Left lobe of liver (tissue), 2 donors: ENCODE results near the gene SNX30. TPM values are rescaled to one million over a fixed set of nuclear protein-coding genes. Genes with fewer than 3 reads are reported as not detected.
"Not testable (repeated sequence)": the region's sequence is repeated elsewhere in the genome, so short reads cannot be mapped to it uniquely, and the experiment has no call there.

Experiments
- ATAC-seq: fragments of 200-7000 bp; cut with Tn5 transposase; one replicate; pipeline ENCODE4 v1.9.1; 2020; ENCODE audit warnings: mild to moderate bottlenecking, moderate library complexity
- DNase-seq: peaks from one replicate; pipeline ENCODE4 v3.0.0-alpha.2; 2020; ENCODE audit warnings: low spot score
- total RNA-seq: library from RNA; stranded (reverse); gene quantifications from one replicate; pipeline ENCODE4 v1.2.1, GENCODE V29; 2021
- donor health status: DM: no; HTN: no; CAD: no; lungs with moderate emphysema.
- donor health status: DM: no; HTN: yes; CAD: no.

Gene SNX30, protein sequence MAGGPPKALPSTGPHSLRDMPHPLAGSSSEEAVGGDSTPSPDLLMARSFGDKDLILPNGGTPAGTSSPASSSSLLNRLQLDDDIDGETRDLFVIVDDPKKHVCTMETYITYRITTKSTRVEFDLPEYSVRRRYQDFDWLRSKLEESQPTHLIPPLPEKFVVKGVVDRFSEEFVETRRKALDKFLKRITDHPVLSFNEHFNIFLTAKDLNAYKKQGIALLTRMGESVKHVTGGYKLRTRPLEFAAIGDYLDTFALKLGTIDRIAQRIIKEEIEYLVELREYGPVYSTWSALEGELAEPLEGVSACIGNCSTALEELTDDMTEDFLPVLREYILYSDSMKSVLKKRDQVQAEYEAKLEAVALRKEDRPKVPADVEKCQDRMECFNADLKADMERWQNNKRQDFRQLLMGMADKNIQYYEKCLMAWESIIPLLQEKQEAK
- 6.0 TPM for total RNA-seq

DNA sequence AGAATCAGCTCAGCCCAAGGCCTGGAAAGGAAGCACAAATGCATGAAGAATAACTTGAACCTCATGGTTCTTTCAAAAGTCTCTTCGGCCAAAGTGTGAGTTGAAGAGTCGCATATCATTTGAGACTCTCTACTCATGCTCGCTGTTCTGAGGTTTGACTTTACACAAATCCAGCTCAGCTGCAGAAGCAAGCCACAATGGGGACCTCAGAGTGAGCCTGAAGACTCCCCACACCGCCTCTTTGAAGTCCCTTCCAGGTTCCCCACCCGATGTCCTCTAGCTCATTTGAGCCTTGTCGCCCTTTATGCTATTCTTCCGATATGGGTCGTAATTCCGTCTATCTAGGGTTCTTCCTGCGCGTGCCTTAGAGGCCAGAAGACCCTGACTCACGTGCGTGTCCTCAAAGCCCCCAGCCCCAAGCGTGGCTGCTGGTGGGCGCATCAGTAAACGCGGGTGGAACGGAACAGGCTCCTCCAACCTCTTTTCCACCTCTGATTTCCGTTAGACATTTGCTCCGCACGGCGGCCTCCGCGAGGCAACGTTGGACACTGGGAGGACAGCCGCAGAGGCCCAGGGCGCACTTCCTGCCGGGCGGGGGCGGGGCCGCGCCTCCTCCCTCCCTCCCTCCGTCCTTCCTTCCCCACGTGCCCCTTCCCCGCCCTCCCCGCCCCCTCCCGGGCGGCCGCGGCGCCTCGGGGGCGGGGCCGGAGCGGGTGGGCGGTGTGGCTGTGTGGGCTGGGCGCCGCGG, at the start of gene SNX30:
TSS of gene SNX30 (plus strand) at position 745 of the 748 bp plus-strand sequence. CDS start 242 bp downstream, outside the sequence.
- DNase-seq (peak; percentile 93), ATAC-seq (peak; percentile 95)

DNA sequence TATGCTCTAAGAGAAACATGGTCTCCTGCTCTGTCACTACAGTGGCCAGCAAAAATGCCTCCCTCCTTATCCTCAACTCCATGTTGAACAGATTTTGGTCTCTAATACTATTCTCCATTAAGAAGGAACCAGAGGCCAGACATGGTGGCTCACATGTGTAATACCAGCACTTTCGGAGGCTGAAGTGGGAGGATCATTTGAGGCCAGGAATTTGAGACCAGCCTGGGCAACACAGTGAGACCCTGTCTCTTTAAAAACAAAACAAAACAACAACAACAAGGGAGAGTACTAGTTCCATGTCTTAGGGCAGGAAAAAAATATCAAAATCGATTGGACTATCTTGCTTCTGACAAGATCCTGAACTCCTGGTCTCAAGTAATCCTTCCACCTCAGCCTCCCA, 47.3 kb upstream of the SNX30 start:
- ATAC-seq (no peak), DNase-seq (no peak)

DNA sequence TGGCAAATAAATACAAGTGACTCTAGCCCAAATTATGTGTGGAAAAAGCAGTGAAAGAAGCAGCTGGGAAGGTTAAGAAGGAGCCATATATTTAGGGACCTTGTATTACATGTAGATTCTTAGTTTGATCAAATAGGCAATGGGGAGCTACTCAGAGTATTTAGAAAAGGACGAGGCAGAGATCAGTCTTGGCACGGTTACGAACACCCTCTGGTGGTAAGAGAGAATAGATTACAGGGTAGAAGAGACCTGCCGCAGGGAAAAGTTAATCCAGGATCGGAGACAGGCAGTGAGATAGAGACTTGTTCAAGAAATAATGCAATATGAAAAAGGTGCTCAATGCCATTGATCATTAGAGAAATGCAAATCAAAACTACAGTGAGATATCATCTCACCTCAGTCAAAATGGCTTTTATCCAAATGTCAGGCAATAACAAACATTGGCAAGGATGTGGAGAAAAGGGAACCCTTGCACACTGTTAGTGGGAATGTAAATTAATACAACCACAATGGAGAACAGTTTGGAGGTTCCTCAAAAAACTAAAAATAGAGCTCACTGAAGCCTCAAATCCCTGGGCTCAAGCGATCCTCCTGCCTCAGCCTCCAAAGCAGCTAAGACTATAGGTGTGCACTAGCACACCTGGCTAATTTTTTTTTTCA, 44.7 kb upstream of the SNX30 start:
- peak; percentile 51 for DNase-seq

DNA sequence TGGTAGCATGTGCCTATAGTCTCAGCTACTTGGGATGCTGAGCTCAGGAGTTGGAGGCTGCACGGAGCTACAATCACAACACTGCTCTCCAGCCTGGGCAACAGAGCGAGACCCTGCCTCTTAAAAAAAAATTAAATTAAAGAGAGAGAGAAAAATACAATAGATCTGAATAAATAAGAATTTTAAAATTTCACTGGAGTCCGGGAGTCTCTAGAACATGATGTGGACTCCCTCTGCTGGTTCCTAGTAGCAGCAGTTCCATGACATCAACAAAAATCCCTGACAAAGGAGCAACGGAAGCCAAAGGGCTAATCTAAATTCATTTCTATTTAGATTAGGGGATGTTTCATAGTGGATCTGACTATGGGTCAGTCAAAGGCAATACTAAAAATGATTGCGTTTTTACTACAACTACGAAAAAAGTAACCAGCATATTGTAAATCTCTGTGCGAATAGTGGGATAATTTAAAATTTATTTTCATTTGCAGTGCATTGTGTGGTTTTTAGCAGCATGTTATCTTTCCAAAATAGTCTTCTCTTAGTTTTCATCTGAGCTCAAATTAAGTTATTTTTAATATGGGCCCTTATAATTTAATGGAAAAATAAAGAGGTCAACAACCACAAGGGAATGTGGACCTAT, 39.4 kb upstream of the SNX30 start:
- peak; percentile 81 for ATAC-seq
- DNase-seq, result no peak

More for the DNA sequence above, 44.7 kb upstream of the SNX30 start:
- peak; percentile 99 for ATAC-seq

DNA sequence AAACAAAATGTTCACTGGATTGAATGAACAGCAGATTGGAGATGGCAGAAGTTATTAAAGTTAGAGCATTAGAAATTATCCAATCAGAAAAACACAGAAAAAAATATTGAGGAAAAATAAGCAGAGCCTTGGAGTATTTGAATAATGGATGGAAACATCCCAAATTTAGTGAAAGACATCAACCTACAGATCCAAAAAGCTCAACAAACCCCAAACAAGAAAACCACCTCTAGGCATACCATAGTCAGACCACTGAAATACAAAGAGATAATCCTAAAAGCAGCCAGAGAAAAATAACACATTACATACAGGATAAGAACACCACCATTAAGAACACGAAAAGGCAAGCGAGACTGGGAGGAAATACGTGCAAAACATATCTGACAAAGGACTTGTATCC, 37.9 kb upstream of the SNX30 start:
- no peak for ATAC-seq

DNA sequence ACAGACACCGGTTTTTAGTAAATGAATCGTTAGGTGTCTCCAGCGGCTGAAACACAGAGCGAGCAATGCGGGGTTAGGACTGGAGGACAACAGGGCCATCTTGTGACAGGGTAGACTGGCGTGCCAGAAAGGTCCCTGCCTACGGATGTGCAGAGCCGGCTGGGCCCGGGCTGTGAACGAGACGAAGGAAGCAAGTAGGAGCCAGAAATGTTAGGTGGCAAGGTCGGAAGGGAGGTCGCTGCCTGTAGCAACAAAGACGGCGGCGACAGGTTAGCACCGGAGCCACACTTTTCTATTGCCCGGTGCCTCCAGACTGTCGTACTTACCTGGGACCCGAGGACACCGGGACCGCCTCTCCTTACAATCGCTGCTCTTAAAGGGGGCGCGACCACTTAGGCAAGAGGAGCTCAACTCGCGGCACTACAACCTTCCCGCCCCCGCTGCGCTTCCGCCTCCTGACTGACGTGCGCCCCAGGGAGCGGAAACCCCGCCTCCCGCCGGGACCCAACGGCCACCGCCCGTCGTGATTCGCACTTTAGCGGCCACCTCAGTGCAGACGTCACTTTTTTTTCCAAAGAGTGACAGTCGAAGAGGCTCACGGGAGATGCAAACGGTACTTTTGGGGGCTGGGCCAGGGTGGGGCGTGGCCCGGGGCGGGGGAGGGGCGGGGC, 32.8 kb upstream of the SNX30 start, which contains the start of gene INIP:
TSS of gene INIP (minus strand) at position 457 of the 671 bp plus-strand sequence. CDS start 1,632 bp downstream, outside the sequence.
- DNase-seq, result peak; percentile 97

More for the DNA sequence above, 37.9 kb upstream of the SNX30 start:
- DNase-seq, result no peak

DNA sequence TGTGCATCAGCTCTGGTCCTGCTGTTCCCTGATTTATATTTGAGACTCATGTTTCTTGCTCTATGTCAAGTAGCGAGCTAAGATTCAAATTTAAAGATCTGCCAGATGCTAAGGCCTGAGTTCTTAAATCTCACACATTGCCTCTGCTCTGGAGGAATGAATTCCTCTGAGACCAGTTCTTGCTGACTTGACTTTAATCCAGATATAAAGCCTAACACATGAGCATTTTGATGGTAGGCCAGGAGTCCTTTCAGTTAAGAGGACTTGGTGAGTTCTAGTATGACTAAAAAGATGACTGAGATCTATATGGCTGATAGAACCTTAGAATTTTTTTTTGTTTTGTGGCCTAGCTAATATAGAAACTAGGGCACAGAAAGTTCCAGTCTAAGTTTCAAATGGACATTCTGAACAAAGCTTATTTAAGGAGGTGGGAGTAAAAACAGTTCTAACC, 31.3 kb upstream of the SNX30 start:
- no peak for ATAC-seq
- DNase-seq, result no peak

More for the DNA sequence above, 32.8 kb upstream of the SNX30 start, which contains the start of gene INIP:
- ATAC-seq, result peak; percentile 97

DNA sequence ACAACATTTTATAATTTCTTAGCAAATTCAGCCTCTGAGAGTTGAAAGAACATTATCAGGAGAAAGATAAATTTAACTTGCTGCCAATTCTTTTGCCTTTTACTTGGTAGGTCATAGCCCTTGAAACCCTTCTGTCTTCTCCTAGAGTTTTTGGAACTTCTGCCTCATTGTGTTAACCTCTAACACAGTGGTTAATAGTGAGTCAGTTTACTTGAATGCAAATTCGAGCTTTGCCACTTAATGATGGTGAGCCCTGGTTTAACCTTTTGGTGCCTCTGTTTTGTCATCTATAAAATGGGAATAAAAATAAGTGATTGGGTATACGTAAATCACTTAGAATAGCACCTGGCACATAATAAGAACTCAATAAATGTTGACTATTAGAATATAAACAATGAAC, 30.9 kb upstream of the SNX30 start:
- no peak for ATAC-seq
- DNase-seq, result no peak

DNA sequence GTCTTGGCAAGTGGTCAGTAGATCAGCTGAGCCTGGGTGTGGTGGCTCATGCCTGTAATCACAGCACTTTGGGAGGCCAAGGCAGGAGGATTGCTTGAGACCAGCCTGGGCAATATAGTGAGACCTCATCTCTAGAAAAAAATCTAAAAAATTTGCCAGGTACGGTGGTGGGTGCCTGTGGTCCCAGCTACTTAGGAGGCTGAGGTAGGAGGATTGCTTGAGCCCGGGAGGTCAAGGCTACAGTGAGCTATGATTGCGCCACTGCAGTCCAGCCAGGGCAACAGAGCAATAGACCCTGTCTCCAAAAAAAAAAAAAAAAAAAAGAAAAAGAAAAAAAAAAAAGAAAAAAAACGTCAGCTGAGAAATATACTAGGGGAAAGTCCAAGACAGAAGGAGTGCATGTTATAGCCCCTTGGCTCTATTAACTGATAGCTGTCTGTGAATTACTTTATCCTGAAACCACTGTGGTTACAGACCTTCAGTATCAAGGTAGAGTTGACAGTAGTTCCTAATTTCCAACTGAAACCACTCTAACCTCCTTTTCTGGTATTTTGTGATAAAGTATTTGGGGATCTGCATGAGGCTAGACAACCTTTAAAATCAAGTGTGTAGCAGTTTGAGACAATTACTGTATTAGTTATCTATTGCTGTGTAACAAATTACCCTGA, 30.3 kb upstream of the SNX30 start:
- DNase-seq (no peak), ATAC-seq (no peak)

DNA sequence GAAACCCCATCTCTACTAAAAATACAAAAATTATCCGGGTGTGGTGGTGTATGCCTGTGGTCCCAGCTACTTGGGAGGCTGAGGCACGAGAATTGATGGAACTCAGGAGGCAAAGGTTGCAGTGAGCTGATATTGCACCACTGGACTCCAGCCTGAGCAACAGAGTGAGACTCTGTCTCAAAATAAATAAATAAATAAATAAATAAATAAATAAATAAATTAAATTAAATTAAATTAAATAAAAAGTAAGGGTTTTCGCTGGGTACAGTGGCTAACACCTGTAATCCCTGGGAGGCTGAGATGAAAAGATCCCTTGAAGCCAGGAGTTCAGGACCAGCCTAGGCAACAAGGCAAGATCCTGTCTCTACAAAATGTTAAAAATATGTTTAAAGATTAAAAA, 27.8 kb upstream of the SNX30 start:
- DNase-seq, ATAC-seq: not testable (repeated sequence)

DNA sequence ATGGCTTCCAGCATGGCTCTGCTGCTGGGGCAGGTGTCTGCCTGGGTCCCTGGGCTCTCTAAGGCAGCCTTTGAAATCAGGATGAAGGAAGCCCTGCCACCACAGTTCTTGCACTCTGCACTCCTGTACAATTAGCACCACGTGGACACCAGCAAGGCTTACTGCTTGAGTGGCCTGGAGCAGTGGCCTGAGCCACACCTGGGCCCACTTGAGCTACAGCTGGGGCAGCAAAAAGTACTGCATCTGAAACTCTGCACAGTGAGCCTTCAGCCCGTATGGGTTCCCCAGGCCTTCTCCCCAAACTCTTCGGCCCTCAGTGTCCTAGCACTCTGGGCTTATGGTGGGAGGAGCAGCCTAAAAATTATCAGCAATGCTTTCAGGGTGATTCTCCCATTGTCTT, 24.6 kb upstream of the SNX30 start:
- ATAC-seq, result no peak

DNA sequence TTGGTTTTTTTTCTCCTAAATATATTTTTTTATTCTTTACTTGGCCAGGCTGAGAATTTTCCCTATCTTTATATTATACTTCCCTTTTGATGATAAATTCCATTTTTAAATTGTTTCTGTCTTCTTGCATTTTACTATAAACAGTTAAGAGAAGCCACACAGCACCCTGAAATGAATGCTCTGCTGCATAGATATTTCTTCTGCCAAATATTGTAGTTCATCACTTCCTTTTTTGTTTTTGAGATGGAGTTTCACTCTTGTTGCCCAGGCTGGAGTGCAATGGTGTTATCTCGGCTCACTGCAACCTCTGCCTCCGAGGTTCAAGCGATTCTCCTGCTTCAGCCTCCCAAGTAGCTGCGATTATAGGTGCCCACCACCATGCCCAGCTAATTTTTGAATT, 24.1 kb upstream of the SNX30 start:
- no peak for ATAC-seq
- DNase-seq, result no peak

More for the DNA sequence above, 24.6 kb upstream of the SNX30 start:
- DNase-seq, result no peak

DNA sequence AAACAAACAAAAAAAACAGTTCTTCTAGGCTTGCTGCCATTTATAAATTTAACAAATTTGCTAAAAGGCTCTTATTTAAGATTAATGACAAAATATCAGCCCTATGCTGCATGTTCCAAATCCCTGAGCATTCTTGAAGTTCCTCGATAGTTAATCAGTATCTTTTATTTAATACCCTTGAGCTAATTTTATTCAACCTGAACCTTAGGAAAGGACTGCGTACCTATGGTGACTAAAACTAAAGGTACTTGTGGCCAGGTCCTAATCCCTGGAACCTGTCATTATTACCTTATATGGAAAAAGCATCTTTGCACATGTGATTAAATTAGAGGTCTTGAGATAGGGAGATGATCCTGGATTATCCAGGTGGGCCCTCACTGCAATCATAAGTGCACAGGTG, 22.2 kb upstream of the SNX30 start:
- DNase-seq, result no peak
- no peak for ATAC-seq

DNA sequence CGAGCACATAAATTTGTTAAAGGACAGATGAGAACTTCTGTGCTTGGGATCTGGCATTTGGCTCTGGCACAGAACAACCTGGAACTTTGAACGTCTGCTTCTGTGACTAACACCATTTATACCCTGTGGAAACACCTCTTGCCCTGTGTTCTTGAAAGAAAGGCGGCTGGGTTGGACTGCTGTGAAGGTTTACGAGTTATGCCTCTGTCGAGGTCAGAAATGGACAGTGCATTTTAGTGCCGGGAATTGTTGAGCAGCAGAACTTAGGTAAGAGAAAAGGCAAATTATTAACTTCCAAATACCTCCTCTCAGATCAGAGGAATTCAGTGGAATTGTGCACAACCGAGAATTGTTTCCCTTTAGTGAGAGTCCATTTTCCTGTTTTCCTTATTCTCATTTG, 18.6 kb upstream of the SNX30 start:
- DNase-seq, result peak; percentile 74
- ATAC-seq, result peak; percentile 85

DNA sequence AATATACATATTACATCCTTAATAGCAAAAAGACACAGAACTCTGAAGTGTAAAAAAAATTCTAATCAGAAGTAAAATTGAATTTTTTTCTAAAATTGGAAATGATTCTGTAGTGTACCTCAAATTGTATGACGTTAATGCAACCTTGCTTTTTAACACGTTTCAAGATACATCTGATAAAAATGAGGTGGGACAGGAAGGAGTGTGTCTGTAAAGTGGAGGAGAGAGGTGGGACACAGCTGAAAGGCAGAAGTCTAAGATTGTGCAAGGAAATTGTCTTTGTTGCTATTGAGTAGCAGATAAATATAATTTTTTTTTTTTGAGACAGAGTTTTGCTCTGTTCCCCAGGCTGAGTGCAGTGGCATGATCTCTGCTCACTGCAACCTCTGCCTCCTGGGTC, 15.7 kb upstream of the SNX30 start:
- ATAC-seq (no peak), DNase-seq (no peak)

DNA sequence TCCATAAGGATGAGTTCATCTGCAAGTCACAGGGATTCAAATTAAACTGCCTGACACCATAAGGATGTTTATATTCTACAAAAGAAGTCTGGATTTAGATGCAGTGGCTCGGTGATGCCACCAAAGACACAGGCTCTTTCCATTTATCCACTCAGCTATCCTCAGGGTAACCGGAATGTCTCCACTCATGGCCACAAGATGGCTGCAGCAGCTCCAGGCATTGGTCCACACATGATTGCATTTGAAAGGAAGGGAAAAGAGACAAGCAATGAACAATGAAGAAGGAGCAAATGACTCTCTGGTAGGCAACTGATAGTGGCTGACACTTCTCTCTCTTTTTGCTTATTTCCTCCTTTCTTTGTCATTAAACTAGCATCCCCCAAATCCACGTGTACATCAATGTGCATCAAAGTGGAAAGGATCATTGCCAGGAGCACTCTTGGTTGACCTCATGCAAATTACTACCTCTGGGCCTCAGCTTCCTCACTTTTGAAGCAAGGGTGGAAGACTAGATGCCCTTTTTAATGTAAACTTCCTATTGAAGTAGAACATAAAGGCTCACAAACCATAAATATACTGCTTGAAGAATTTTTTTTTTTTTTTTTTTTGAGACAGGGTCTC, 7.2 kb upstream of the SNX30 start:
- no peak for DNase-seq
- peak; percentile 36 for ATAC-seq

DNA sequence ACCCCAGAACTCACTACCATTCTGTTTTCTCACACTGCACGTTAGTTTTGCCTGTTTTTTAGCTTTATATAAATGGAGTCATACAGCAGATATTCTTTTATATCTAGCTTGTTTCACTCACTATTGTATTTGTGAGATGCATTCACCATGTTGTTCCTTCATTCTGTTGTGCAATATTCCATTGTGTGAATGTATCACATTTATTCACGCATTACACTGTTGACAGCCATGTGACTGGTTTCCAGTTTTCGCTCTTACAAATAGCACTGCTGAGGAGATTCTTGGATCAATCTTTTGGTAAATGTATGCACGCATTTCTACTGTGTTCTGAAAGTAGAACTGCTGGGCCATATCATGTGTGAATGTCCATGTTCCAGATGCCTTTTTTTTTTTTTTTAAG, 6.4 kb upstream of the SNX30 start:
- no peak for DNase-seq
- no peak for ATAC-seq

DNA sequence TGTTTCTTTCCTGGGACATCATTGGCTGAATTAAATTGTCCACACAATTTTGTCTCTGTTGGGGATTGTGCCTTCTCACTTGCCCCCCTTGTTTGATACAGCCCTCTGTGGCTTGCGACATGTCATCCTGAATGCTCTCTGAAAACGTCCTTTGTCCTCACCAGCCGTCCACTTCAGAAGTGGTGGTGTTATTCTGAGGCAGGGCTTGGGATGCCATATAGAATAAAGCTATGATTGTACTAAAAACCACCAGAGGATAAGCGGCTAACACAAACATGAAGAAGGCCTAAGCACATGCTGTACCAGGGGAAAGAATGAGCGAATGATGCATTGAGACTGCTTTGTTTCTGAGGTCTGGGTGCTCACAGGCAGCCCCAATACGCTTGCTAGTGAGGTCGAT, 3.5 kb upstream of the SNX30 start:
- ATAC-seq (no peak), DNase-seq (no peak)

DNA sequence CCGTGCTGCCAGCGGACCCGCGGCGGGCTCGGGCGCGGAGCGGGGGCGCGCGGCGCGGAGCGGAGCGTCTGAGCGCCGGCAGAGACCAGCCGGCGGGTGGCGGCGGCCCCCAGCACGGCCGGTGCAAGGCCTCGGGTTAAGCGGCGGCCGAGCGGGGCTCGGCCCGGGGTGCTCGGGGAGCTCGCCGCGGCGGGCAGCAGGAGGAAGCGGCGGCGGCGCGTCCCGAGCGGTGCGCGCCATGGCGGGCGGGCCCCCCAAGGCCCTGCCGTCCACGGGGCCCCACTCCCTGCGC, 150 bp downstream of the SNX30 start:
- ATAC-seq, result no peak
- no peak for DNase-seq
